ENCODE measurements around the gene NME3. TPM values are rescaled to one million over a fixed set of nuclear protein-coding genes. Genes with fewer than 3 reads are reported as not detected.

The NME3 gene
- total RNA-seq, 1 experiment from 2014 or later: 66.9 TPM

DNA sequence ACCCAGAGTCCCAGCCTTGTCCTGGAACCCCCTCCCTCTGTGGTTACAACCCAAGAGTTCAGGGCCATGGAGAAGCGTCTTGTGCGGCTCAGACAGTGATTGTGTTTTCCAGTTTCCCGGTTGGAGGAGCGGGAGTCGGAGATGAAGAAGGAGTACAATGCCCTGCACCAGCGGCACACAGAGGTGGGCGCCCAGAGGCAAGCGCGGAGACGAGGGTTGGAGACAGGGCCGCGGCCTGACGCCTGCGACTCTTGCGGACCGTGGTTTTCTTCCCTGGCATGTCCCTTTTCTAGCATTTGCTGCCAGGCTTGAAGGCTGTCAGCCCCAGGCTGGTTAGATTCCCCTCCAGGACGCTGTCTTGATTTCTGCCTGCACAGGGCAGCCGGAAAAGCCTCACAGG lies 42.3 kb downstream of the NME3 start:
- intact Hi-C loops (cut with micrococcal nuclease): no loop called here
- Histone ChIP-seq H3K4me1 (ENCODE audit: insufficient read depth, low read length) (no peaks in the 10 kb centered on the region), H3K36me3 (ENCODE audit: low read depth, low read length) (no peaks in the 10 kb centered on the region), H3F3A (ENCODE audit: low read length, unreplicated experiment) (no peaks in the 10 kb centered on the region), H3K9me2 (replicated peaks; ENCODE audit: low read length) (no peaks in the 10 kb centered on the region), H3K27me3 (ENCODE audit: low read length) (no peaks in the 10 kb centered on the region), H2AFZ (ENCODE audit: low read length) (no peak overlapping the region), H3K4me2 (ENCODE audit: low read length) (no peak overlapping the region), H3K9me3 (ENCODE audit: low read length) (no peaks in the 10 kb centered on the region), H3K79me2 (ENCODE audit: low read length) (peaks cover 6% of the 10 kb centered on the region; the same call in 1 of the 2 replicates), H4K20me1 (ENCODE audit: low read length) (no peaks in the 10 kb centered on the region), H3K9ac (ENCODE audit: low read length) (no peak overlapping the region), H3K27ac (ENCODE audit: low read length) (no peak overlapping the region), H3K4me3 (ENCODE audit: low read length) (no peak overlapping the region)
- no peak for DNase-seq
- no peak for TF ChIP-seq EZH2 (IDR thresholded peaks at IDR 0.05; ENCODE audit: low read length, unreplicated experiment)
- TF ChIP-seq, protein P1, sequence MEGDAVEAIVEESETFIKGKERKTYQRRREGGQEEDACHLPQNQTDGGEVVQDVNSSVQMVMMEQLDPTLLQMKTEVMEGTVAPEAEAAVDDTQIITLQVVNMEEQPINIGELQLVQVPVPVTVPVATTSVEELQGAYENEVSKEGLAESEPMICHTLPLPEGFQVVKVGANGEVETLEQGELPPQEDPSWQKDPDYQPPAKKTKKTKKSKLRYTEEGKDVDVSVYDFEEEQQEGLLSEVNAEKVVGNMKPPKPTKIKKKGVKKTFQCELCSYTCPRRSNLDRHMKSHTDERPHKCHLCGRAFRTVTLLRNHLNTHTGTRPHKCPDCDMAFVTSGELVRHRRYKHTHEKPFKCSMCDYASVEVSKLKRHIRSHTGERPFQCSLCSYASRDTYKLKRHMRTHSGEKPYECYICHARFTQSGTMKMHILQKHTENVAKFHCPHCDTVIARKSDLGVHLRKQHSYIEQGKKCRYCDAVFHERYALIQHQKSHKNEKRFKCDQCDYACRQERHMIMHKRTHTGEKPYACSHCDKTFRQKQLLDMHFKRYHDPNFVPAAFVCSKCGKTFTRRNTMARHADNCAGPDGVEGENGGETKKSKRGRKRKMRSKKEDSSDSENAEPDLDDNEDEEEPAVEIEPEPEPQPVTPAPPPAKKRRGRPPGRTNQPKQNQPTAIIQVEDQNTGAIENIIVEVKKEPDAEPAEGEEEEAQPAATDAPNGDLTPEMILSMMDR (conservative IDR thresholded peaks at IDR 0.05; ENCODE audit: low read depth, low read length): no peak
- no peak for TF ChIP-seq EZH2phosphoT487 (IDR thresholded peaks at IDR 0.05; ENCODE audit: borderline replicate concordance, low read length)
- ChIA-PET CTCF (no interaction called here), POLR2A (ENCODE audit: unreplicated experiment) (no interaction called here)
- BruUV-seq (replicated peaks): no TSS peak
- ATAC-seq: no peak

DNA sequence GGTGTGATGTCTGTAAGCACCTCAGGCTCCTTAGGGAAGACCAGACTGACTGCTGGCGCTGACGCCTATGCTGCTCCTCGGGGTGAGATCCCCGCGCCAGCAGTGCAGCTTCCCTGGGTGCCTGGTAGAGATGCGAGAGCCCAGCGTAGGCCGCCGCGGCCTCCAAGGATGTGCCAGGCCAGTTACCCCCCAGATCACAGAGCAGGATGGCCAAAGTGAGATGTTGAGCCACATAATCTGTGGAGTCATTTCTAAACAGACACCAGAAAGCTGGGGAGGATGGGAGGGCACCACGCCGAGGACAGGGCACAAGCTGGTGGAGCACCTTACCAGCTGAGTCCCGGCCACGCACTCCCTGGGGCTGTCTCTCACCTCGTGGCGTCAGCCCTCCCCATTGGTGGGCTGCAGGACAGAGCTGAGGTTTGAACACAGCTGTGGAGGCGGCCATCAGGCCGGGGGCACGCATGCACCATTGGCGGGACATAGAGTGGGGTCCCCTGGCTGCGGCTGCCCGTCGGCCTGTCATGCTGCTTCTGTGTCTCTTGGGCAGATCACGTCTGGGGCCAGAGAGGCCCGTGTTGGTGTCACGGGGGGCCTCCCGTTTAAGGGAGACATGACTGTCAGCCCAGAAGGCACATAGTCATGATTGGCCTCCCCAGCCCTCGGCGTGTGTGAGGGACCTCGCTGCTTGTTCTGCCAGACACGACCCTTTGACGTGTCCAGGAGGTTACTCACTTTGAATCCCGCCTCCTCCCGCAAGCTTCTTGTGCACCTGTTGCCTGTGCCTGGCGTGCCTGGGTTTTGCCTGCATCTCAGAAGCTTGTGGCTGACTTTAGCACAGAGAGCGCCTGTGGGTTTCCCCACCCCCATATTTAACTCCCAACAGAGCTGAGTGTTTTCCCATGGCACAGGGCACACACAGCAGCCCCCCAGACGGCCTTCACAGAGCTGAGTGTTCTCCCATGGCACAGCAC lies 43.4 kb downstream of the NME3 start:
- Histone ChIP-seq H3K4me3 (ENCODE audit: low read length) (no peak overlapping the region), H3K4me2 (ENCODE audit: low read length) (no peak overlapping the region), H3K27ac (ENCODE audit: low read length) (no peak overlapping the region)

More for the DNA sequence above, 43.4 kb downstream of the NME3 start:
- Histone ChIP-seq H3K9me3 (ENCODE audit: low read length) (no peaks in the 10 kb centered on the region), H3K9ac (ENCODE audit: low read length) (no peak overlapping the region), H3K27me3 (ENCODE audit: low read length) (no peaks in the 10 kb centered on the region), H3K9me2 (replicated peaks; ENCODE audit: low read length) (no peaks in the 10 kb centered on the region), H4K20me1 (ENCODE audit: low read length) (no peaks in the 10 kb centered on the region), H3K79me2 (ENCODE audit: low read length) (peaks cover 17% of the 10 kb centered on the region), H3K36me3 (ENCODE audit: low read depth, low read length) (no peaks in the 10 kb centered on the region), H2AFZ (ENCODE audit: low read length) (no peak overlapping the region), H3K4me1 (ENCODE audit: insufficient read depth, low read length) (peaks cover 6% of the 10 kb centered on the region; the same call in 1 of the 2 replicates), H3F3A (ENCODE audit: low read length, unreplicated experiment) (no peaks in the 10 kb centered on the region)
- no TSS peak for BruUV-seq (replicated peaks)
- ChIA-PET POLR2A (ENCODE audit: unreplicated experiment) (no interaction called here), CTCF (no interaction called here)
- intact Hi-C loops (cut with micrococcal nuclease): no loop called here
- DNase-seq (no peak), ATAC-seq (no peak)
- TF ChIP-seq EZH2 (IDR thresholded peaks at IDR 0.05; ENCODE audit: low read length, unreplicated experiment) (no peak), EZH2phosphoT487 (IDR thresholded peaks at IDR 0.05; ENCODE audit: borderline replicate concordance, low read length) (no peak)
- TF ChIP-seq, protein P1 (conservative IDR thresholded peaks at IDR 0.05; ENCODE audit: low read depth, low read length): no peak
